ENCODE results near the gene KLF13. TPM values are rescaled to one million over a fixed set of nuclear protein-coding genes. Genes with fewer than 3 reads are reported as not detected.
A peak's percentile ranks its signal among the peaks of the same experiment; 100 is the strongest.

The KLF13 gene
- total RNA-seq, 2 donors from 2014 or later = 95.1 to 153 TPM

GRCh38 chr15:31344266-31344665, 17.6 kb downstream of the KLF13 start:
- H3K27ac Mint-ChIP-seq = peak overlapping the region; percentile 83 to 99

GRCh38 chr15:31344823-31345605, 18.4 kb downstream of the KLF13 start:
- peak overlapping the region; percentile 83 to 99 for H3K27ac Mint-ChIP-seq
- DNase-seq (ENCODE audit: low spot score) (no peak), ATAC-seq (peak; percentile 53 to 62)
- H3K27me3 Mint-ChIP-seq = no peaks in the 10 kb centered on the region
- peaks cover 86% of the 10 kb centered on the region in 2 donors for H3K4me1 Mint-ChIP-seq (ENCODE audit: low read depth in 2 of 2)
- H3K36me3 Mint-ChIP-seq = no peaks in the 10 kb centered on the region
- no peaks in the 10 kb centered on the region for H3K9me3 Mint-ChIP-seq
- H3K4me3 Mint-ChIP-seq = peak overlapping the region; percentile 92

More at GRCh38 chr15:31344266-31344665, 17.6 kb downstream of the KLF13 start:
- Mint-ChIP-seq H3K27me3 (no peaks in the 10 kb centered on the region), H3K9me3 (no peaks in the 10 kb centered on the region), H3K36me3 (no peaks in the 10 kb centered on the region), H3K4me1 (ENCODE audit: low read depth in 2 of 2) (peaks cover 80 to 84% of the 10 kb centered on the region in 2 donors), H3K4me3 (peak overlapping the region; percentile 92)
- no peak for ATAC-seq
- no peak for DNase-seq (ENCODE audit: low spot score)

- peak overlapping the region; percentile 83 to 99 for H3K27ac Mint-ChIP-seq
- H3K27me3 Mint-ChIP-seq = no peaks in the 10 kb centered on the region
- H3K9me3 Mint-ChIP-seq = no peaks in the 10 kb centered on the region
- DNase-seq (ENCODE audit: low spot score) (no peak), ATAC-seq (peak; percentile 71 to 72)
- peak overlapping the region; percentile 92 for H3K4me3 Mint-ChIP-seq
- H3K4me1 Mint-ChIP-seq (ENCODE audit: low read depth in 2 of 2) = peaks cover 86% of the 10 kb centered on the region in 2 donors
- no peaks in the 10 kb centered on the region for H3K36me3 Mint-ChIP-seq
These were observed 19.2 kb downstream of the KLF13 start for GRCh38 chr15:31345606-31346366.

- Mint-ChIP-seq H3K27ac (peak overlapping the region; percentile 83 to 99), H3K9me3 (no peaks in the 10 kb centered on the region), H3K27me3 (no peaks in the 10 kb centered on the region), H3K4me1 (ENCODE audit: low read depth in 2 of 2) (peaks cover 87 to 89% of the 10 kb centered on the region in 2 donors), H3K4me3 (peak overlapping the region; percentile 92), H3K36me3 (no peaks in the 10 kb centered on the region)
- ATAC-seq (peak; percentile 18 to 25), DNase-seq (ENCODE audit: low spot score) (no peak)
These were observed 19.9 kb downstream of the KLF13 start for GRCh38 chr15:31346367-31347066.

- no peaks in the 10 kb centered on the region for H3K9me3 Mint-ChIP-seq
- no peaks in the 10 kb centered on the region for H3K27me3 Mint-ChIP-seq
- no peaks in the 10 kb centered on the region for H3K36me3 Mint-ChIP-seq
- DNase-seq (ENCODE audit: low spot score) (no peak), ATAC-seq (peak; percentile 57 to 70)
- H3K4me1 Mint-ChIP-seq (ENCODE audit: low read depth in 2 of 2) = peaks cover 82 to 87% of the 10 kb centered on the region in 2 donors
- H3K27ac Mint-ChIP-seq = peak overlapping the region; percentile 83 to 99
- H3K4me3 Mint-ChIP-seq = peak overlapping the region; percentile 92
These were observed 20.7 kb downstream of the KLF13 start for GRCh38 chr15:31347067-31347975.

- peaks cover 82 to 86% of the 10 kb centered on the region in 2 donors for H3K4me1 Mint-ChIP-seq (ENCODE audit: low read depth in 2 of 2)
- no peaks in the 10 kb centered on the region for H3K9me3 Mint-ChIP-seq
- no peaks in the 10 kb centered on the region for H3K27me3 Mint-ChIP-seq
- H3K27ac Mint-ChIP-seq = peak overlapping the region; percentile 83 to 99
- H3K36me3 Mint-ChIP-seq = no peaks in the 10 kb centered on the region
- DNase-seq (ENCODE audit: low spot score) = no peak
- no peak for ATAC-seq
- H3K4me3 Mint-ChIP-seq = peak overlapping the region; percentile 92
These were observed 21.6 kb downstream of the KLF13 start for GRCh38 chr15:31347981-31348803.

- no peak overlapping the region for H3K4me3 Mint-ChIP-seq
- ATAC-seq = no peak
- DNase-seq (ENCODE audit: low spot score) = no peak
- no peaks in the 10 kb centered on the region for H3K27me3 Mint-ChIP-seq
- H3K36me3 Mint-ChIP-seq = no peaks in the 10 kb centered on the region
- H3K9me3 Mint-ChIP-seq = no peaks in the 10 kb centered on the region
- peaks cover 78 to 80% of the 10 kb centered on the region in 2 donors for H3K4me1 Mint-ChIP-seq (ENCODE audit: low read depth in 2 of 2)
- H3K27ac Mint-ChIP-seq = peak overlapping the region; percentile 83 to 99
These were observed 22.9 kb downstream of the KLF13 start for GRCh38 chr15:31349233-31350141.

GRCh38 chr15:31350771-31351170, 24.1 kb downstream of the KLF13 start:
- ATAC-seq (no peak), DNase-seq (ENCODE audit: low spot score) (no peak)
- Mint-ChIP-seq H3K4me1 (ENCODE audit: low read depth in 2 of 2) (peaks cover 75 to 80% of the 10 kb centered on the region in 2 donors), H3K27me3 (no peaks in the 10 kb centered on the region), H3K27ac (peak overlapping the region; percentile 83 to 99), H3K4me3 (peak overlapping the region; percentile 61), H3K9me3 (no peaks in the 10 kb centered on the region), H3K36me3 (no peaks in the 10 kb centered on the region)

- H3K4me1 Mint-ChIP-seq (ENCODE audit: low read depth in 2 of 2) = peaks cover 76 to 80% of the 10 kb centered on the region in 2 donors
- no peaks in the 10 kb centered on the region for H3K27me3 Mint-ChIP-seq
- no peaks in the 10 kb centered on the region for H3K9me3 Mint-ChIP-seq
- no peak for ATAC-seq
- peak overlapping the region; percentile 83 to 99 for H3K27ac Mint-ChIP-seq
- H3K4me3 Mint-ChIP-seq = peak overlapping the region; percentile 81
- DNase-seq (ENCODE audit: low spot score) = no peak
- peaks cover 7% of the 10 kb centered on the region for H3K36me3 Mint-ChIP-seq
These were observed 25.7 kb downstream of the KLF13 start for GRCh38 chr15:31352339-31352751.

GRCh38 chr15:31352911-31353811, 26.5 kb downstream of the KLF13 start:
- peak overlapping the region; percentile 83 to 99 for H3K27ac Mint-ChIP-seq
- peak overlapping the region; percentile 81 for H3K4me3 Mint-ChIP-seq
- no peak for DNase-seq (ENCODE audit: low spot score)
- peaks cover 7% of the 10 kb centered on the region for H3K36me3 Mint-ChIP-seq
- H3K27me3 Mint-ChIP-seq = no peaks in the 10 kb centered on the region
- peak; percentile 73 to 78 for ATAC-seq
- H3K9me3 Mint-ChIP-seq = no peaks in the 10 kb centered on the region
- H3K4me1 Mint-ChIP-seq (ENCODE audit: low read depth in 2 of 2) = peaks cover 76 to 79% of the 10 kb centered on the region in 2 donors

GRCh38 chr15:31353931-31354330, 27.3 kb downstream of the KLF13 start:
- Mint-ChIP-seq H3K4me1 (ENCODE audit: low read depth in 2 of 2) (peaks cover 79 to 82% of the 10 kb centered on the region in 2 donors), H3K9me3 (no peaks in the 10 kb centered on the region), H3K36me3 (peaks cover 7% of the 10 kb centered on the region), H3K27me3 (no peaks in the 10 kb centered on the region), H3K27ac (peak overlapping the region; percentile 83 to 99), H3K4me3 (peak overlapping the region; percentile 81)
- DNase-seq (ENCODE audit: low spot score) (no peak), ATAC-seq (no peak)
